Parathyroid adenoma (tissue), 2 donors: ENCODE data around the gene CC2D1B.

Source experiments
- H2AFZ ChIP-seq: fragments of 300-600 bp; sonication (generic); one replicate; pipeline ENCODE4 v1.7.0; 2017; ENCODE audit warnings: antibody characterized with exemption, mild to moderate bottlenecking
- H3K27ac ChIP-seq: fragments of 300-600 bp; sonication (generic); one replicate; pipeline ENCODE4 v1.7.0; 2017
- H3K27me3 ChIP-seq: fragments of 300-600 bp; sonication (generic); one replicate; pipeline ENCODE4 v1.7.0; 2017; ENCODE audit warnings: low read length; ENCODE audit not compliant: control insufficient read depth, insufficient read depth
- H3K36me3 ChIP-seq: fragments of 300-600 bp; sonication (generic); one replicate; pipeline ENCODE4 v1.7.0; 2017; ENCODE audit warnings: low read length; ENCODE audit not compliant: control insufficient read depth, insufficient read depth
- H3K4me1 ChIP-seq: fragments of 300-600 bp; sonication (generic); one replicate; pipeline ENCODE4 v1.7.0; 2017; ENCODE audit warnings: control low read depth
- H3K4me2 ChIP-seq: fragments of 300-600 bp; sonication (generic); one replicate; pipeline ENCODE4 v1.7.0; 2017; ENCODE audit warnings: low read length
- H3K4me3 ChIP-seq: fragments of 300-600 bp; sonication (generic); one replicate; pipeline ENCODE4 v1.7.0; 2017; ENCODE audit warnings: low read depth, low read length
- H3K79me2 ChIP-seq: fragments of 300-600 bp; sonication (generic); one replicate; pipeline ENCODE4 v1.7.0; 2017; ENCODE audit warnings: control low read depth
- H3K9ac ChIP-seq: fragments of 300-600 bp; sonication (generic); one replicate; pipeline ENCODE4 v1.7.0; 2017; ENCODE audit warnings: mild to moderate bottlenecking
- H3K9me3 ChIP-seq: fragments of 300-600 bp; sonication (generic); one replicate; pipeline ENCODE4 v1.7.0; 2017; ENCODE audit warnings: low read length; ENCODE audit not compliant: control insufficient read depth
- CTCF ChIP-seq: fragments of 300-600 bp; sonication (generic); IDR thresholded peaks from one replicate; pipeline ENCODE4 v1.7.0; 2017; ENCODE audit warnings: antibody characterized with exemption, mild to moderate bottlenecking
- donor health status: primary hyperparathyroidism.

The CC2D1B gene

GRCh38 chr1:52368383-52369172, 2.6 kb upstream of the CC2D1B start:
- Histone ChIP-seq H3K27me3 (no peaks in the 10 kb centered on the region), H2AFZ (peak overlapping the region; percentile 88), H3K9me3 (no peaks in the 10 kb centered on the region), H3K36me3 (no peaks in the 10 kb centered on the region), H3K4me1 (no peaks in the 10 kb centered on the region), H3K4me3 (peak overlapping the region; percentile 38), H3K9ac (no peak overlapping the region), H3K79me2 (peaks cover 3% of the 10 kb centered on the region), H3K4me2 (peak overlapping the region; percentile 61), H3K27ac (no peak overlapping the region)
- no peak for TF ChIP-seq CTCF

GRCh38 chr1:52367272-52367671, 1.3 kb upstream of the CC2D1B start:
- no peaks in the 10 kb centered on the region for H3K9me3 ChIP-seq
- no peaks in the 10 kb centered on the region for H3K27me3 ChIP-seq
- no peak overlapping the region for H3K4me2 ChIP-seq
- no peak for TF ChIP-seq CTCF
- no peak overlapping the region for H2AFZ ChIP-seq
- no peak overlapping the region for H3K9ac ChIP-seq
- peaks cover 3% of the 10 kb centered on the region for H3K79me2 ChIP-seq
- H3K4me1 ChIP-seq = no peaks in the 10 kb centered on the region
- H3K36me3 ChIP-seq = no peaks in the 10 kb centered on the region
- no peak overlapping the region for H3K4me3 ChIP-seq
- H3K27ac ChIP-seq = no peak overlapping the region

- no peak for TF ChIP-seq CTCF
- Histone ChIP-seq H3K27ac (peak overlapping the region; percentile 27), H3K36me3 (no peaks in the 10 kb centered on the region), H3K9ac (no peak overlapping the region), H3K4me3 (peak overlapping the region; percentile 96), H3K9me3 (no peaks in the 10 kb centered on the region), H3K79me2 (peaks cover 3% of the 10 kb centered on the region), H2AFZ (peak overlapping the region; percentile 74), H3K27me3 (no peaks in the 10 kb centered on the region), H3K4me1 (no peaks in the 10 kb centered on the region), H3K4me2 (peak overlapping the region; percentile 73)
These were observed 467 bp upstream of the CC2D1B start for GRCh38 chr1:52366517-52366827.

- no peaks in the 10 kb centered on the region for H3K27me3 ChIP-seq
- peak overlapping the region; percentile 77 for H3K27ac ChIP-seq
- H3K4me1 ChIP-seq = no peaks in the 10 kb centered on the region
- no peak for TF ChIP-seq CTCF
- H3K4me3 ChIP-seq = peak overlapping the region; percentile 96
- no peaks in the 10 kb centered on the region for H3K9me3 ChIP-seq
- peak overlapping the region; percentile 73 for H3K4me2 ChIP-seq
- no peaks in the 10 kb centered on the region for H3K36me3 ChIP-seq
- H2AFZ ChIP-seq = peak overlapping the region; percentile 94
- peaks cover 3% of the 10 kb centered on the region for H3K79me2 ChIP-seq
- no peak overlapping the region for H3K9ac ChIP-seq
These were observed 797 bp downstream of the CC2D1B start for GRCh38 chr1:52365071-52365745.
